HepG2 (cell line): ENCODE data around the gene GNG12. TPM values are rescaled to one million over a fixed set of nuclear protein-coding genes. Genes with fewer than 3 reads are reported as not detected.
A peak's percentile ranks its signal among the peaks of the same experiment; 100 is the strongest.

ENCODE experiments used
- EED ChIP-seq: sonication (generic); formaldehyde crosslinking; IDR thresholded peaks from 2 replicates; pipeline ENCODE4 v1.5.0; 2020; ENCODE audit warnings: mild to moderate bottlenecking, missing genetic modification reagents
- ETV6 ChIP-seq: sonication (generic); formaldehyde crosslinking; conservative IDR thresholded peaks from 2 replicates; pipeline ENCODE4 v1.4.0; 2020; ENCODE audit warnings: missing genetic modification reagents
- GTF2F1 ChIP-seq: fragments of 150-350 bp; IDR thresholded peaks from 2 replicates; pipeline ENCODE4 v1.6.1; 2014; ENCODE audit warnings: low read length
- HDAC2 ChIP-seq: sonication (generic); formaldehyde crosslinking; IDR thresholded peaks from 2 replicates; pipeline ENCODE4 v1.4.0; 2020; ENCODE audit warnings: missing genetic modification reagents
- MAFK ChIP-seq, 2 experiments: IDR thresholded peaks in 1 of 2; conservative IDR thresholded peaks in 1 of 2; 2 replicates each; pipeline ENCODE4 v1.6.1; 2011; ENCODE audit warnings: improper control_type of control experiment in 2 of 2, low read length in 2 of 2
- PAX8 ChIP-seq: sonication (generic); formaldehyde crosslinking; IDR thresholded peaks from 2 replicates; pipeline ENCODE4 v1.8.0; 2022; ENCODE audit warnings: mild to moderate bottlenecking, missing genetic modification reagents, borderline replicate concordance
- SUZ12 ChIP-seq: fragments of 150-350 bp; IDR thresholded peaks from 2 replicates; pipeline ENCODE4 v1.6.1; 2014; ENCODE audit warnings: low read depth, low read length
- THAP11 ChIP-seq: IDR thresholded peaks from 2 replicates; pipeline ENCODE4 v1.6.1; 2016; ENCODE audit warnings: missing biosample characterization, missing genetic modification reagents
- ZBTB3 ChIP-seq: sonication (generic); formaldehyde crosslinking; IDR thresholded peaks from 2 replicates; pipeline ENCODE4 v1.4.0; 2020; ENCODE audit warnings: low read depth, mild to moderate bottlenecking, moderate library complexity, missing genetic modification reagents, borderline replicate concordance
- ZNF230 ChIP-seq: sonication (generic); formaldehyde crosslinking; IDR thresholded peaks from 2 replicates; pipeline ENCODE4 v1.4.0; 2020; ENCODE audit warnings: mild to moderate bottlenecking, missing genetic modification reagents
- ZNF232 ChIP-seq: sonication (generic); formaldehyde crosslinking; IDR thresholded peaks from 2 replicates; pipeline ENCODE4 v1.4.0; 2020; ENCODE audit warnings: missing genetic modification reagents, borderline replicate concordance
- ZNF720 ChIP-seq: sonication (generic); formaldehyde crosslinking; IDR thresholded peaks from 2 replicates; pipeline ENCODE4 v1.4.0; 2020; ENCODE audit warnings: missing genetic modification reagents
- ZNF879 ChIP-seq: sonication (generic); formaldehyde crosslinking; IDR thresholded peaks from 2 replicates; pipeline ENCODE4 v1.8.1; 2023; ENCODE audit warnings: missing genetic modification reagents
- ZNF891 ChIP-seq: sonication (generic); formaldehyde crosslinking; IDR thresholded peaks from 2 replicates; pipeline ENCODE4 v1.5.0; 2020; ENCODE audit warnings: mild to moderate bottlenecking, missing genetic modification reagents
- polyA plus RNA-seq, 8 experiments: library from polyadenylated mRNA; depleted of rRNA in 3 of 8; stranded (reverse) in 7 of 8; unstranded in 1 of 8; fragments of >200 nt; fragmentation: Illumina TruSeq in 4 of 8; extraction: Trizol in 4 of 8; gene quantifications; 2 replicates each; pipeline versions ENCODE4 v1.2.1 to v1.2.3, GENCODE V29; 2011 to 2016; ENCODE audit warnings: low read depth in 4 of 8, missing spikeins in 1 of 8, mixed read lengths in 1 of 8; ENCODE audit not compliant: insufficient read depth in 1 of 8
- total RNA-seq, 5 experiments: library from RNA; depleted of rRNA; stranded (reverse); fragments of >200 nt; fragmentation: Illumina TruSeq; extraction: Trizol; gene quantifications; 2 replicates each; pipeline ENCODE4 v1.2.3, GENCODE V29; 2016; ENCODE audit warnings: low read depth in 1 of 5
- TF ChIP-seq, protein P1 (sequence below): sonication (generic); formaldehyde crosslinking; IDR thresholded peaks from 2 replicates; pipeline ENCODE4 v1.5.0; 2020; ENCODE audit warnings: missing genetic modification reagents, mild to moderate bottlenecking, borderline replicate concordance
- TF ChIP-seq, protein P2 (sequence below): sonication (generic); formaldehyde crosslinking; IDR thresholded peaks from 2 replicates; pipeline ENCODE4 v1.5.1; 2020; ENCODE audit warnings: missing genetic modification reagents, mild to moderate bottlenecking, borderline replicate concordance
- TF ChIP-seq, protein P3 (sequence below): sonication (generic); formaldehyde crosslinking; IDR thresholded peaks from 2 replicates; pipeline ENCODE4 v1.8.0; 2022; ENCODE audit warnings: mild to moderate bottlenecking, missing genetic modification reagents, moderate library complexity
- TF ChIP-seq, protein P4 (sequence below): IDR thresholded peaks from 2 replicates; pipeline ENCODE4 v1.6.1; 2016; ENCODE audit warnings: mild to moderate bottlenecking
- TF ChIP-seq, protein P5 (sequence below): sonication (generic); formaldehyde crosslinking; conservative IDR thresholded peaks from 2 replicates; pipeline ENCODE4 v1.8.0; 2022; ENCODE audit warnings: low read depth, missing genetic modification reagents

The GNG12 gene
- total and polyA plus RNA-seq, 2 of the 13 experiments (the other 11 are each of a cell fraction or from before 2014, with no cell fraction given) = 0.11 TPM

DNA sequence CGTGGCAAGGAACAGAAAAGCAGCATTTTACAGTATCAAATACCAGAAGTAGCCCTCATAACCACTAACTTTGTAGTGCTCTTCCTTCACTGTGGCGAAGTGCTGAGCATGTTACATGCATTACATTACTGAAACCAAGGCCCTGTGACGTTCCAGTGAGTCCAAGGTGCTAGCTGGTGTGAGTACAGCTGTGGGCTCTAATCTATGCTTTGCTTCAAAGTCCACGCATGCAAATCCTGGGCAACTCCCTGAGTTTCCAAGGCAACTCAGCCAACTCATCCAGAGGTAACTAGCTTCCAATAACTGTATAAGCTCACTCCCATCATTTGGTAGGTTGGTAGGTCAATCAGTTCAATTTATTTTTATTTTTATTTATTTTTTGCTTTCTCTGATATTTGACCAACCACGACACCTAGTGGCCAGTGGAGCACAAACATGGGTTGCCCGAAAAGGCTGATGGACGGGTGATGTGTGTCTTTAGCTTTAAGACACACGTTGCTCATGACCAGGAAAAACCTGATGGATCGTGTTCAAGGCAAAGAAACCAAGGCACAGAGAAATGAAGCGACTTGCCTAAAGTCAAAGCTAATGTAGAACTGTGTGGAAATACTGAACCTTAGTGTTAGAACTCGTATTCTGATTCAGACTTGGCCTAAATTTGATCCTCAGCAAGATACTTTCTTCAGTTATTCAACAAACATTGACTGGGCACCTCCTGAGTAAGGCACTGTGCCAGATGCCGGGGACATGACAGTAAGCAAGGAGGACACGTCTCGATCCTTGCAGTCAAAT is 73.0 kb downstream of the GNG12 start (continued):
- TF ChIP-seq HDAC2 (CRISPR knock-in tag) (0 out of 2 replicates have a peak, but pooled peaks have one; percentile 64), EED (CRISPR knock-in tag) (no peak), ZNF720 (CRISPR knock-in tag) (no peak), ZNF879 (CRISPR knock-in tag) (no peak), PAX8 (CRISPR knock-in tag) (no peak), GTF2F1 (no peak), ZNF891 (CRISPR knock-in tag) (no peak), ZNF230 (no peak), ZNF232 (CRISPR knock-in tag) (no peak), SUZ12 (no peak), THAP11 (CRISPR knock-in tag) (peak; percentile 39; the same call in 1 of the 2 replicates), MAFK (conservative IDR thresholded peaks at IDR 0.05 in 1 of 2, IDR thresholded peaks at IDR 0.05 in 1 of 2; ENCODE audit: low read length in 2 of 2) (peak in 1 of 2 experiments; percentile 53; a peak in 2 of 4 replicates), ZBTB3 (no peak), ETV6 (CRISPR knock-in tag) (no peak)
- TF ChIP-seq, protein P1, sequence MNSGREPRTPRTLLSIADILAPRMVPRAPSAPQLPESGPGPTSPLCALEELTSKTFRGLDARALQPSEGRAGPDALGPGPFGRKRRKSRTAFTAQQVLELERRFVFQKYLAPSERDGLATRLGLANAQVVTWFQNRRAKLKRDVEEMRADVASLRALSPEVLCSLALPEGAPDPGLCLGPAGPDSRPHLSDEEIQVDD = no peak
- TF ChIP-seq, protein P2, sequence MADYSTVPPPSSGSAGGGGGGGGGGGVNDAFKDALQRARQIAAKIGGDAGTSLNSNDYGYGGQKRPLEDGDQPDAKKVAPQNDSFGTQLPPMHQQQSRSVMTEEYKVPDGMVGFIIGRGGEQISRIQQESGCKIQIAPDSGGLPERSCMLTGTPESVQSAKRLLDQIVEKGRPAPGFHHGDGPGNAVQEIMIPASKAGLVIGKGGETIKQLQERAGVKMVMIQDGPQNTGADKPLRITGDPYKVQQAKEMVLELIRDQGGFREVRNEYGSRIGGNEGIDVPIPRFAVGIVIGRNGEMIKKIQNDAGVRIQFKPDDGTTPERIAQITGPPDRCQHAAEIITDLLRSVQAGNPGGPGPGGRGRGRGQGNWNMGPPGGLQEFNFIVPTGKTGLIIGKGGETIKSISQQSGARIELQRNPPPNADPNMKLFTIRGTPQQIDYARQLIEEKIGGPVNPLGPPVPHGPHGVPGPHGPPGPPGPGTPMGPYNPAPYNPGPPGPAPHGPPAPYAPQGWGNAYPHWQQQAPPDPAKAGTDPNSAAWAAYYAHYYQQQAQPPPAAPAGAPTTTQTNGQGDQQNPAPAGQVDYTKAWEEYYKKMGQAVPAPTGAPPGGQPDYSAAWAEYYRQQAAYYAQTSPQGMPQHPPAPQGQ (CRISPR knock-in tag) = no peak
- TF ChIP-seq, protein P3, sequence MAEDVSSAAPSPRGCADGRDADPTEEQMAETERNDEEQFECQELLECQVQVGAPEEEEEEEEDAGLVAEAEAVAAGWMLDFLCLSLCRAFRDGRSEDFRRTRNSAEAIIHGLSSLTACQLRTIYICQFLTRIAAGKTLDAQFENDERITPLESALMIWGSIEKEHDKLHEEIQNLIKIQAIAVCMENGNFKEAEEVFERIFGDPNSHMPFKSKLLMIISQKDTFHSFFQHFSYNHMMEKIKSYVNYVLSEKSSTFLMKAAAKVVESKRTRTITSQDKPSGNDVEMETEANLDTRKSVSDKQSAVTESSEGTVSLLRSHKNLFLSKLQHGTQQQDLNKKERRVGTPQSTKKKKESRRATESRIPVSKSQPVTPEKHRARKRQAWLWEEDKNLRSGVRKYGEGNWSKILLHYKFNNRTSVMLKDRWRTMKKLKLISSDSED (CRISPR knock-in tag) = no peak
- TF ChIP-seq, protein P4, sequence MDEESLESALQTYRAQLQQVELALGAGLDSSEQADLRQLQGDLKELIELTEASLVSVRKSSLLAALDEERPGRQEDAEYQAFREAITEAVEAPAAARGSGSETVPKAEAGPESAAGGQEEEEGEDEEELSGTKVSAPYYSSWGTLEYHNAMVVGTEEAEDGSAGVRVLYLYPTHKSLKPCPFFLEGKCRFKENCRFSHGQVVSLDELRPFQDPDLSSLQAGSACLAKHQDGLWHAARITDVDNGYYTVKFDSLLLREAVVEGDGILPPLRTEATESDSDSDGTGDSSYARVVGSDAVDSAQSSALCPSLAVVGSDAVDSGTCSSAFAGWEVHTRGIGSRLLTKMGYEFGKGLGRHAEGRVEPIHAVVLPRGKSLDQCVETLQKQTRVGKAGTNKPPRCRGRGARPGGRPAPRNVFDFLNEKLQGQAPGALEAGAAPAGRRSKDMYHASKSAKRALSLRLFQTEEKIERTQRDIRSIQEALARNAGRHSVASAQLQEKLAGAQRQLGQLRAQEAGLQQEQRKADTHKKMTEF = peak; percentile 57; the same call in 1 of the 2 replicates
- TF ChIP-seq, protein P5, sequence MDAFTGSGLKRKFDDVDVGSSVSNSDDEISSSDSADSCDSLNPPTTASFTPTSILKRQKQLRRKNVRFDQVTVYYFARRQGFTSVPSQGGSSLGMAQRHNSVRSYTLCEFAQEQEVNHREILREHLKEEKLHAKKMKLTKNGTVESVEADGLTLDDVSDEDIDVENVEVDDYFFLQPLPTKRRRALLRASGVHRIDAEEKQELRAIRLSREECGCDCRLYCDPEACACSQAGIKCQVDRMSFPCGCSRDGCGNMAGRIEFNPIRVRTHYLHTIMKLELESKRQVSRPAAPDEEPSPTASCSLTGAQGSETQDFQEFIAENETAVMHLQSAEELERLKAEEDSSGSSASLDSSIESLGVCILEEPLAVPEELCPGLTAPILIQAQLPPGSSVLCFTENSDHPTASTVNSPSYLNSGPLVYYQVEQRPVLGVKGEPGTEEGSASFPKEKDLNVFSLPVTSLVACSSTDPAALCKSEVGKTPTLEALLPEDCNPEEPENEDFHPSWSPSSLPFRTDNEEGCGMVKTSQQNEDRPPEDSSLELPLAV (CRISPR knock-in tag) = no peak
